Endothelial cell of umbilical vein (primary cell): ENCODE results near the gene TSPAN18. TPM values are rescaled to one million over a fixed set of nuclear protein-coding genes. Genes with fewer than 3 reads are reported as not detected.

Experiments used
- BruUV-seq: library from RNA; stranded (reverse); fragments of 400-500 nt; replicated peaks from 2 replicates; lab custom pipeline; 2021; lab: Mats Ljungman, UMichigan
- CTCF ChIA-PET: fragments of 300-600, 350-600 bp; sonication (Branson Sonifier 250); formaldehyde crosslinking; loops from one replicate; lab custom pipeline; 2021; ENCODE audit warnings: antibody characterized with exemption, inconsistent platforms; lab: Charles Lee
- POLR2A ChIA-PET: fragments of 300-600, 350-600 bp; sonication (Branson Sonifier 250); formaldehyde crosslinking; loops from one replicate; lab custom pipeline; 2021; ENCODE audit warnings: antibody characterized with exemption, inconsistent platforms; lab: Charles Lee
- DNase-seq: peaks from one replicate; pipeline ENCODE4 v3.0.0-alpha.2; 2011; ENCODE audit warnings: low read depth, low spot score
- FAIRE-seq: peaks from 2 replicates; lab custom pipeline; 2011; peaks lifted over from hg19 to GRCh38; lab: Jason Lieb, UNC
- H2AFZ ChIP-seq: 2 replicates; pipeline ENCODE4 v1.6.0; 2012; ENCODE audit warnings: low read depth, low read length, control low read depth, inconsistent platforms
- H3K27ac ChIP-seq: 2 replicates; pipeline ENCODE4 v1.5.1; 2011; ENCODE audit warnings: low read depth, mild to moderate bottlenecking, control low read depth, low read length, moderate library complexity; ENCODE audit not compliant: insufficient read depth
- H3K27me3 ChIP-seq, 2 experiments: 2 replicates each; pipeline versions ENCODE4 v1.6.0 to v1.6.1; 2011; ENCODE audit warnings: low read length in 2 of 2, mixed read lengths in 1 of 2; ENCODE audit not compliant: control insufficient read depth in 2 of 2, insufficient read depth in 2 of 2
- H3K36me3 ChIP-seq, 2 experiments: 2 replicates in 1 of 2; 3 replicates in 1 of 2; pipeline ENCODE4 v1.5.1; 2011; ENCODE audit warnings: low read length in 2 of 2, mild to moderate bottlenecking in 1 of 2, moderate library complexity in 1 of 2; ENCODE audit not compliant: control insufficient read depth in 2 of 2, insufficient read depth in 2 of 2; ENCODE audit errors: extremely low read depth in 1 of 2
- H3K4me1 ChIP-seq: 3 replicates; pipeline ENCODE4 v1.5.1; 2011; ENCODE audit warnings: mild to moderate bottlenecking, low read length; ENCODE audit not compliant: control insufficient read depth, insufficient read depth; ENCODE audit errors: extremely low read depth
- H3K4me2 ChIP-seq: 2 replicates; pipeline ENCODE4 v1.6.1; 2011; ENCODE audit warnings: low read length, control low read depth, mixed read lengths; ENCODE audit not compliant: insufficient read depth
- H3K4me3 ChIP-seq, 3 experiments: fragments of 200-600 bp in 1 of 3; sonication (generic), shearing (Covaris generic) in 1 of 3; replicated peaks in 1 of 3; 2 replicates each; pipeline ENCODE4 v1.5.1; 2011 to 2016; ENCODE audit warnings: control low read depth in 3 of 3, low read length in 3 of 3, mild to moderate bottlenecking in 2 of 3, inconsistent platforms in 1 of 3, low read depth in 1 of 3, moderate library complexity in 1 of 3; ENCODE audit not compliant: insufficient read depth in 1 of 3
- H3K79me2 ChIP-seq: 2 replicates; pipeline ENCODE4 v1.6.0; 2012; ENCODE audit warnings: low read length, inconsistent platforms; ENCODE audit not compliant: control insufficient read depth, insufficient read depth
- H3K9ac ChIP-seq: replicated peaks from 2 replicates; pipeline ENCODE3; 2011; ENCODE audit warnings: low read length, control low read depth; ENCODE audit not compliant: insufficient read depth; ENCODE audit errors: extremely low read depth
- H3K9me1 ChIP-seq: replicated peaks from 3 replicates; pipeline ENCODE4 v1.6.0; 2011; ENCODE audit warnings: mild to moderate bottlenecking, low read length; ENCODE audit not compliant: control insufficient read depth, insufficient read depth; ENCODE audit errors: extremely low read depth
- H3K9me3 ChIP-seq: replicated peaks from 2 replicates; pipeline ENCODE4 v1.5.1; 2012; ENCODE audit warnings: low read length, inconsistent platforms; ENCODE audit not compliant: control insufficient read depth, insufficient read depth
- H4K20me1 ChIP-seq: replicated peaks from 2 replicates; pipeline ENCODE3; 2011; ENCODE audit warnings: mild to moderate bottlenecking, low read length; ENCODE audit not compliant: control insufficient read depth, insufficient read depth; ENCODE audit errors: extremely low read depth
- EZH2 ChIP-seq: IDR thresholded peaks from 2 replicates; pipeline ENCODE4 v1.6.1; 2012; ENCODE audit warnings: borderline replicate concordance, low read depth, mild to moderate bottlenecking, moderate library complexity, low read length, inconsistent platforms; ENCODE audit not compliant: severe bottlenecking
- FOS ChIP-seq: IDR thresholded peaks from 2 replicates; pipeline ENCODE4 v1.6.1; 2011; ENCODE audit warnings: mild to moderate bottlenecking, low read length, moderate library complexity, borderline replicate concordance; ENCODE audit not compliant: insufficient read depth
- GATA2 ChIP-seq: IDR thresholded peaks from 2 replicates; pipeline ENCODE4 v1.7.0; 2011; ENCODE audit warnings: low read depth, mild to moderate bottlenecking, moderate library complexity, mixed read lengths, low read length; ENCODE audit not compliant: insufficient read length, insufficient read depth
- JUN ChIP-seq: IDR thresholded peaks from 2 replicates; pipeline ENCODE4 v1.6.1; 2011; ENCODE audit warnings: borderline replicate concordance, low read depth; ENCODE audit not compliant: insufficient read length, insufficient read depth
- MYC ChIP-seq: IDR thresholded peaks from one replicate; pipeline ENCODE4 v1.6.1; 2011; ENCODE audit warnings: mild to moderate bottlenecking, low read depth, low read length
- POLR2A ChIP-seq: IDR thresholded peaks from 2 replicates; pipeline ENCODE4 v1.6.1; 2012; ENCODE audit warnings: low read depth, mild to moderate bottlenecking, control low read depth, low read length
- POLR2AphosphoS5 ChIP-seq: IDR thresholded peaks from 2 replicates; pipeline ENCODE4 v1.6.1; 2012; ENCODE audit warnings: low read depth, mild to moderate bottlenecking, control low read depth, low read length, moderate library complexity; ENCODE audit not compliant: insufficient read depth
- dilution Hi-C: fragments of 300-500 bp; cut with MboI; formaldehyde crosslinking; loops from one replicate; pipeline ENCODE4 v1.15.0; 2019; ENCODE audit warnings: low sequenced_read_pairs; ENCODE audit not compliant: extremely low pct_ligation_motif_present
- intact Hi-C: fragments of 100-400 bp; cut with micrococcal nuclease; formaldehyde crosslinking; loops from one replicate; pipeline ENCODE4 v1.10.0; 2022
- polyA plus RNA-seq, 4 experiments: library from polyadenylated mRNA; depleted of rRNA in 3 of 4; stranded (reverse) in 3 of 4; unstranded in 1 of 4; fragments of >200 nt; gene quantifications; 2 replicates each; pipeline versions ENCODE4 v1.2.1 to v1.2.3, GENCODE V29; 2011 to 2012; ENCODE audit warnings: missing spikeins in 1 of 4
- total RNA-seq: library from RNA; stranded (reverse); gene quantifications from 2 replicates; pipeline ENCODE4 v1.2.3, GENCODE V29; 2021
- TF ChIP-seq, protein P1 (sequence below): IDR thresholded peaks from 2 replicates; pipeline ENCODE4 v1.6.1; 2011; ENCODE audit not compliant: insufficient read depth, insufficient read length
- TF ChIP-seq, protein P2 (sequence below), 2 donors: IDR thresholded peaks; 1 replicate in 1 of 2; 2 replicates in 1 of 2; pipeline ENCODE4 v1.5.1; 2011; ENCODE audit warnings: low read length in 2 of 2, mild to moderate bottlenecking in 2 of 2, moderate library complexity in 2 of 2, control low read depth in 1 of 2, inconsistent platforms in 1 of 2, low read depth in 1 of 2; ENCODE audit not compliant: insufficient read depth in 1 of 2; ENCODE audit errors: extremely low read depth in 1 of 2

Gene TSPAN18
- total and polyA plus RNA-seq, 2 donors (not counting 3 experiments of a cell fraction or from before 2014, with no cell fraction given), result 32.2 to 118 TPM

DNA sequence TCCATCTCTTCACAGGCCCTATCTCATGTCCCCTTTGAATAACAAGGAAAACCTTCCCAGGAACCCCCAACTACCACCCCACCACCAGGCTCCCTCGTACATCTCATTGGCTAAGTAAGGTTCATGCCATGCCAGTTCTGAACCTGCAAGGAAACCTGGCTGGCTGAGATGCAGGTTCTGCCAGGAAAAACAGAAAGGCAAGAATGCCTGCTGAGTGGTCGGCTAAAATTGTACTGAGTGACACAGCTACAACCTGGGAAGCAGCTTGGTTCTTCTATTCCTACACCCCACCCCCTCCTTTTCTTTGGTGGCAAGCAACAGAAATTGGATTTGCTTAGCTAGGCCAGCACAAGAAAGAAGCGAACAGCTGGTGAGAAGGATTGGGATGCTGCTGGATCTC is 36.1 kb upstream of the TSPAN18 start:
- Histone ChIP-seq H3K9me3 (no peaks in the 10 kb centered on the region), H4K20me1 (no peaks in the 10 kb centered on the region), H3K36me3 (no peaks in the 10 kb centered on the region), H3K79me2 (no peaks in the 10 kb centered on the region), H3K4me1 (no peaks in the 10 kb centered on the region), H2AFZ (no peak overlapping the region), H3K9ac (no peak overlapping the region), H3K27ac (no peak overlapping the region), H3K4me2 (no peak overlapping the region), H3K27me3 (peaks cover 11 to 18% of the 10 kb centered on the region in 2 experiments), H3K9me1 (no peaks in the 10 kb centered on the region), H3K4me3 (no peak overlapping the region)
- dilution Hi-C loops (no loop called here), intact Hi-C loops (no loop called here)
- CTCF ChIA-PET, result interaction anchor here (0.6 kb wide), 1 partner anchor 44 kb away, joined by 3 read pairs; no protein-coding TSS in a partner anchor
- POLR2A ChIA-PET, result no interaction called here
- BruUV-seq, result no TSS peak
- TF ChIP-seq POLR2AphosphoS5 (no peak), MYC (no peak), GATA2 (no peak), FOS (no peak), POLR2A (no peak), EZH2 (no peak), JUN (no peak)
- TF ChIP-seq, protein P1, sequence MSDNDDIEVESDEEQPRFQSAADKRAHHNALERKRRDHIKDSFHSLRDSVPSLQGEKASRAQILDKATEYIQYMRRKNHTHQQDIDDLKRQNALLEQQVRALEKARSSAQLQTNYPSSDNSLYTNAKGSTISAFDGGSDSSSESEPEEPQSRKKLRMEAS, result no peak
- TF ChIP-seq, protein P2, sequence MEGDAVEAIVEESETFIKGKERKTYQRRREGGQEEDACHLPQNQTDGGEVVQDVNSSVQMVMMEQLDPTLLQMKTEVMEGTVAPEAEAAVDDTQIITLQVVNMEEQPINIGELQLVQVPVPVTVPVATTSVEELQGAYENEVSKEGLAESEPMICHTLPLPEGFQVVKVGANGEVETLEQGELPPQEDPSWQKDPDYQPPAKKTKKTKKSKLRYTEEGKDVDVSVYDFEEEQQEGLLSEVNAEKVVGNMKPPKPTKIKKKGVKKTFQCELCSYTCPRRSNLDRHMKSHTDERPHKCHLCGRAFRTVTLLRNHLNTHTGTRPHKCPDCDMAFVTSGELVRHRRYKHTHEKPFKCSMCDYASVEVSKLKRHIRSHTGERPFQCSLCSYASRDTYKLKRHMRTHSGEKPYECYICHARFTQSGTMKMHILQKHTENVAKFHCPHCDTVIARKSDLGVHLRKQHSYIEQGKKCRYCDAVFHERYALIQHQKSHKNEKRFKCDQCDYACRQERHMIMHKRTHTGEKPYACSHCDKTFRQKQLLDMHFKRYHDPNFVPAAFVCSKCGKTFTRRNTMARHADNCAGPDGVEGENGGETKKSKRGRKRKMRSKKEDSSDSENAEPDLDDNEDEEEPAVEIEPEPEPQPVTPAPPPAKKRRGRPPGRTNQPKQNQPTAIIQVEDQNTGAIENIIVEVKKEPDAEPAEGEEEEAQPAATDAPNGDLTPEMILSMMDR (IDR thresholded peaks at IDR 0.05; ENCODE audit: extremely low read depth in 1 of 2, insufficient read depth in 1 of 2, low read depth in 1 of 2, low read length in 2 of 2), result no peak
- DNase-seq (no peak), FAIRE-seq (no peak)
